HL-60 (cell line): Measurements from ENCODE around the gene TLX1.

ENCODE experiments used
- CTCF ChIP-seq: IDR thresholded peaks from one replicate; pipeline ENCODE4 v1.5.1; 2011; ENCODE audit warnings: low read length, control low read depth, inconsistent platforms; ENCODE audit not compliant: insufficient read depth
- GABPA ChIP-seq: IDR thresholded peaks from 2 replicates; pipeline ENCODE4 v1.6.1; 2012; ENCODE audit warnings: low read depth
- POLR2AphosphoS5 ChIP-seq: IDR thresholded peaks from 2 replicates; pipeline ENCODE4 v1.6.1; 2012; ENCODE audit warnings: low read depth
- TF ChIP-seq, protein P1 (sequence below): IDR thresholded peaks from 2 replicates; pipeline ENCODE4 v1.6.1; 2012; ENCODE audit warnings: low read depth; ENCODE audit not compliant: insufficient replicate concordance

- TF ChIP-seq CTCF (no peak), POLR2AphosphoS5 (no peak), GABPA (no peak)
- TF ChIP-seq, protein P1, sequence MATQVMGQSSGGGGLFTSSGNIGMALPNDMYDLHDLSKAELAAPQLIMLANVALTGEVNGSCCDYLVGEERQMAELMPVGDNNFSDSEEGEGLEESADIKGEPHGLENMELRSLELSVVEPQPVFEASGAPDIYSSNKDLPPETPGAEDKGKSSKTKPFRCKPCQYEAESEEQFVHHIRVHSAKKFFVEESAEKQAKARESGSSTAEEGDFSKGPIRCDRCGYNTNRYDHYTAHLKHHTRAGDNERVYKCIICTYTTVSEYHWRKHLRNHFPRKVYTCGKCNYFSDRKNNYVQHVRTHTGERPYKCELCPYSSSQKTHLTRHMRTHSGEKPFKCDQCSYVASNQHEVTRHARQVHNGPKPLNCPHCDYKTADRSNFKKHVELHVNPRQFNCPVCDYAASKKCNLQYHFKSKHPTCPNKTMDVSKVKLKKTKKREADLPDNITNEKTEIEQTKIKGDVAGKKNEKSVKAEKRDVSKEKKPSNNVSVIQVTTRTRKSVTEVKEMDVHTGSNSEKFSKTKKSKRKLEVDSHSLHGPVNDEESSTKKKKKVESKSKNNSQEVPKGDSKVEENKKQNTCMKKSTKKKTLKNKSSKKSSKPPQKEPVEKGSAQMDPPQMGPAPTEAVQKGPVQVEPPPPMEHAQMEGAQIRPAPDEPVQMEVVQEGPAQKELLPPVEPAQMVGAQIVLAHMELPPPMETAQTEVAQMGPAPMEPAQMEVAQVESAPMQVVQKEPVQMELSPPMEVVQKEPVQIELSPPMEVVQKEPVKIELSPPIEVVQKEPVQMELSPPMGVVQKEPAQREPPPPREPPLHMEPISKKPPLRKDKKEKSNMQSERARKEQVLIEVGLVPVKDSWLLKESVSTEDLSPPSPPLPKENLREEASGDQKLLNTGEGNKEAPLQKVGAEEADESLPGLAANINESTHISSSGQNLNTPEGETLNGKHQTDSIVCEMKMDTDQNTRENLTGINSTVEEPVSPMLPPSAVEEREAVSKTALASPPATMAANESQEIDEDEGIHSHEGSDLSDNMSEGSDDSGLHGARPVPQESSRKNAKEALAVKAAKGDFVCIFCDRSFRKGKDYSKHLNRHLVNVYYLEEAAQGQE: no peak
Observed at GRCh38 chr10:101099901-101100300, 31.2 kb upstream of the TLX1 start.
